GM12891 (cell line): ENCODE results near the gene OR6S1.
"Not testable (repeated sequence)": the region's sequence is repeated elsewhere in the genome, so short reads cannot be mapped to it uniquely, and the experiment has no call there.

Experiments used
- DNase-seq: peaks from one replicate; pipeline ENCODE4 v3.0.0; 2011; ENCODE audit warnings: low spot score; ENCODE audit not compliant: insufficient read length
- FAIRE-seq: peaks from 2 replicates; lab custom pipeline; 2011; peaks lifted over from hg19 to GRCh38; lab: Jason Lieb, UNC
- PAX5 ChIP-seq: IDR thresholded peaks from 2 replicates; pipeline ENCODE4 v1.6.1; 2011; ENCODE audit warnings: low read length, moderate library complexity, mild to moderate bottlenecking; ENCODE audit not compliant: insufficient read depth, severe bottlenecking
- POLR2A ChIP-seq: IDR thresholded peaks from 2 replicates; pipeline ENCODE4 v1.6.1; 2011; ENCODE audit warnings: low read depth, low read length, control low read depth
- POLR2AphosphoS5 ChIP-seq: IDR thresholded peaks from 2 replicates; pipeline ENCODE4 v1.6.1; 2011; ENCODE audit warnings: low read depth, low read length, control low read depth
- POU2F2 ChIP-seq: IDR thresholded peaks from 2 replicates; pipeline ENCODE4 v1.6.1; 2011; ENCODE audit warnings: low read depth, mild to moderate bottlenecking, control low read depth, low read length, moderate library complexity
- SPI1 ChIP-seq: IDR thresholded peaks from 2 replicates; pipeline ENCODE4 v1.6.1; 2011; ENCODE audit warnings: low read depth, low read length, control low read depth
- TAF1 ChIP-seq: IDR thresholded peaks from 2 replicates; pipeline ENCODE4 v1.6.1; 2011; ENCODE audit warnings: low read depth, low read length, control low read depth

OR6S1 gene

GRCh38 chr14:20603813-20604690 is 37.4 kb downstream of the OR6S1 start:
- no peak for FAIRE-seq
- DNase-seq: no peak
- TF ChIP-seq PAX5: no peak
- TF ChIP-seq POLR2A: no peak
- no peak for TF ChIP-seq POU2F2
- TF ChIP-seq TAF1: no peak
- TF ChIP-seq SPI1: no peak

- DNase-seq (no peak), FAIRE-seq (no peak)
- TF ChIP-seq POLR2A (no peak), POLR2AphosphoS5 (no peak), PAX5 (no peak)
Observed at GRCh38 chr14:20602583-20602982, 38.9 kb downstream of the OR6S1 start.

GRCh38 chr14:20601522-20601921 is 40.0 kb downstream of the OR6S1 start:
- TF ChIP-seq POU2F2: no peak
- no peak for TF ChIP-seq SPI1
- TF ChIP-seq PAX5: no peak
- no peak for TF ChIP-seq TAF1
- no peak for TF ChIP-seq POLR2AphosphoS5
- TF ChIP-seq POLR2A: no peak
- FAIRE-seq (no peak), DNase-seq (no peak)

GRCh38 chr14:20597108-20597507 is 44.4 kb downstream of the OR6S1 start:
- TF ChIP-seq POLR2AphosphoS5 (no peak), TAF1 (no peak), SPI1 (no peak), POU2F2 (no peak)
- FAIRE-seq (no peak), DNase-seq (no peak)

GRCh38 chr14:20595726-20596125 is 45.8 kb downstream of the OR6S1 start:
- FAIRE-seq, DNase-seq: not testable (repeated sequence)

GRCh38 chr14:20592574-20592973 is 48.9 kb downstream of the OR6S1 start:
- no peak for DNase-seq
- TF ChIP-seq POU2F2: no peak
- TF ChIP-seq PAX5: no peak
- no peak for TF ChIP-seq TAF1
- TF ChIP-seq POLR2AphosphoS5: no peak
- no peak for TF ChIP-seq SPI1
- no peak for TF ChIP-seq POLR2A
- no peak for FAIRE-seq

GRCh38 chr14:20591235-20591634 is 50.3 kb downstream of the OR6S1 start, which contains the start of gene RNASE12:
Gene RNASE12 (minus strand): TSS chr14:20591376. CDS start chr14:20590723, 653 bp downstream.
- TF ChIP-seq PAX5: no peak
- no peak for TF ChIP-seq TAF1
- TF ChIP-seq SPI1: no peak
- no peak for TF ChIP-seq POLR2A
- TF ChIP-seq POLR2AphosphoS5: no peak
- TF ChIP-seq POU2F2: no peak
- FAIRE-seq (no peak), DNase-seq (no peak)
